ENCODE measurements around the gene DKC1.

DNA sequence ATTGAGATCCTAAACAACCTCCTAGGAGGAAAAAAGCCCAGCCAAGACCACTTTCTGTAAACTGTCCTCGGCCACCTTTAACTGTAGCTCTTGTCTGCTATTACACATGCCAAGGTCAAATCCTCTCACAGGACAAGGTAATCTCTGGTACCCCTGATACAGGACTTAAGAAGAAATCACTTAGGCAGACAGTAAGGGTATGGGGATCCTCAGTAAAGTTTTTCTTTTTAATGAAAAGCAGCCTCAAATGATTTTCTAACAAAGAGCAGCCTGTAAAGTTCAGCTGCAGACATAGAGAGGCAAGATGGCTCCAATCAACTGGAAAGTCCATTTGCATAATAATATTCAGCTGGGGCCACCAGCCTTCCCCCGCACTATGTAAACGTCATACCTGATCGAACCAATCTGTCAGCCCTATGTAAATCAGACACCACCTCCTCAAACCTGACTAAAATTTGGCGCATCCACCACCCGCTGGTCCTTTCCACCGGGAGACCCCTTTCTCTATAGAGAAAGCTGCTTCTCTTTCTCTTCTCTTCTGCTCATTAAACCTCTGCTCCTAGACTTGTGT is 57.2 kb downstream of the DKC1 start:
- TF ChIP-seq, protein P1, sequence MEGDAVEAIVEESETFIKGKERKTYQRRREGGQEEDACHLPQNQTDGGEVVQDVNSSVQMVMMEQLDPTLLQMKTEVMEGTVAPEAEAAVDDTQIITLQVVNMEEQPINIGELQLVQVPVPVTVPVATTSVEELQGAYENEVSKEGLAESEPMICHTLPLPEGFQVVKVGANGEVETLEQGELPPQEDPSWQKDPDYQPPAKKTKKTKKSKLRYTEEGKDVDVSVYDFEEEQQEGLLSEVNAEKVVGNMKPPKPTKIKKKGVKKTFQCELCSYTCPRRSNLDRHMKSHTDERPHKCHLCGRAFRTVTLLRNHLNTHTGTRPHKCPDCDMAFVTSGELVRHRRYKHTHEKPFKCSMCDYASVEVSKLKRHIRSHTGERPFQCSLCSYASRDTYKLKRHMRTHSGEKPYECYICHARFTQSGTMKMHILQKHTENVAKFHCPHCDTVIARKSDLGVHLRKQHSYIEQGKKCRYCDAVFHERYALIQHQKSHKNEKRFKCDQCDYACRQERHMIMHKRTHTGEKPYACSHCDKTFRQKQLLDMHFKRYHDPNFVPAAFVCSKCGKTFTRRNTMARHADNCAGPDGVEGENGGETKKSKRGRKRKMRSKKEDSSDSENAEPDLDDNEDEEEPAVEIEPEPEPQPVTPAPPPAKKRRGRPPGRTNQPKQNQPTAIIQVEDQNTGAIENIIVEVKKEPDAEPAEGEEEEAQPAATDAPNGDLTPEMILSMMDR (IDR thresholded peaks at IDR 0.05; ENCODE audit: extremely low read depth in 1 of 2, insufficient read depth in 1 of 2, low read depth in 1 of 2, low read length in 2 of 2) = no peak
- no peak for TF ChIP-seq GATA2 (IDR thresholded peaks at IDR 0.05; ENCODE audit: insufficient read depth, insufficient read length, low read depth, low read length)
- no peak for TF ChIP-seq POLR2AphosphoS5 (IDR thresholded peaks at IDR 0.05; ENCODE audit: insufficient read depth, low read depth, low read length)
- TF ChIP-seq FOS (IDR thresholded peaks at IDR 0.05; ENCODE audit: borderline replicate concordance, insufficient read depth, low read length) = no peak
- TF ChIP-seq EZH2 (IDR thresholded peaks at IDR 0.05; ENCODE audit: borderline replicate concordance, low read depth, low read length, severe bottlenecking) = no peak
- TF ChIP-seq POLR2A (IDR thresholded peaks at IDR 0.05; ENCODE audit: low read depth, low read length) = no peak

Data from endothelial cell of umbilical vein (primary cell).